NT2/D1 (cell line): Measurements from ENCODE around the gene GULP1.

Experiments used
- DNase-seq: peaks from one replicate; pipeline ENCODE4 v3.0.0-alpha.2; 2011; ENCODE audit warnings: low read depth, low spot score
- H3K27me3 ChIP-seq: 2 replicates; pipeline ENCODE4 v1.6.0; 2011; ENCODE audit warnings: mild to moderate bottlenecking; ENCODE audit not compliant: insufficient read length, insufficient read depth
- H3K36me3 ChIP-seq: 2 replicates; pipeline ENCODE4 v1.6.1; 2011; ENCODE audit warnings: mild to moderate bottlenecking, low read length, mixed read lengths; ENCODE audit not compliant: insufficient read depth, insufficient read length
- H3K4me1 ChIP-seq: 2 replicates; pipeline ENCODE4 v1.5.1; 2011; ENCODE audit not compliant: insufficient read depth, insufficient read length
- H3K4me3 ChIP-seq: 2 replicates; pipeline ENCODE4 v1.5.1; 2011; ENCODE audit warnings: low read depth; ENCODE audit not compliant: insufficient read length
- H3K9ac ChIP-seq: 2 replicates; pipeline ENCODE4 v1.6.0; 2011; ENCODE audit warnings: low read depth; ENCODE audit not compliant: insufficient read length
- H3K9me3 ChIP-seq: 2 replicates; pipeline ENCODE4 v1.5.1; 2011; ENCODE audit warnings: mild to moderate bottlenecking, low read length; ENCODE audit not compliant: insufficient read depth
- SUZ12 ChIP-seq: IDR thresholded peaks from 2 replicates; pipeline ENCODE4 v1.6.1; 2011; ENCODE audit not compliant: insufficient read length, insufficient read depth; ENCODE audit errors: extremely low read depth
- YY1 ChIP-seq: IDR thresholded peaks from 2 replicates; pipeline ENCODE4 v1.6.1; 2011; ENCODE audit not compliant: insufficient read length, insufficient read depth
- ZNF274 ChIP-seq: IDR thresholded peaks from 2 replicates; pipeline ENCODE4 v1.6.1; 2011; ENCODE audit warnings: mild to moderate bottlenecking, low read depth, low read length

GULP1 gene

DNA sequence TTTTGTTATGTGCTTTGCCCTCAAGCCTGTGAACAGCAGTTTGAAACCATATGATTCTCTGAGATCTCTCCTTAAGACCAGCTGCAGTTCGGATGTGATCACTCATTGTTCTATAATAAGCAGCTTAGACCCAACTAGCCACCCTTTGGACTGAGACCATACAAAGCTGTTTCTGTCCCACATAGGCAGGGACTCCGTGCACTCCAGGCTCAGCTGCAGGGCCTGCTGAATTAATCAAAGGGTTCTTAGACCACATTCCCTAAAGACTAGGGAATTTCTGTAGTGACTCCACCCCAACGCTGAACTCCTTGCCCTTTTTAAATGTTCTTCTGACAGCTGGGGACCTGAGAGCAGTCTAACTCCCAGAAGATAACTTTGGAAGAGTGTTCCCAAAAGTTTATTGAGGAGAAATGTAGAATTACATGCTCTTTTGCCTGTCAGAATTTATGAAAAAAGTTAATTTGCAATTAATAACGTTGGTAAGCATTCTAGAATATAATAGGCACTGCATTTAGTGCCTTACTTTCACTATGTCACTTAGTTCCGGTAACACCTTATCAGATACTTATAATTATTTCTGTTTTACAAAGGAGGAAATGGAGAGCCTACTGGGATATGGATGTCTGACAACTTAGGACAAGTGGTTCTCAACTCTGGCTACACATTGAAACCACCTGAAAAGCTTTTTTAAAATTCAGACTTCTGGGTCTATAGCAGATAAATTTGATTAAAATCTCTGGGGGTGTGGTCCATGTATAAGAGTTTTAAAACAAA is 42.3 kb downstream of the GULP1 start:
- DNase-seq: no peak
- H3K4me1 ChIP-seq: no peaks in the 10 kb centered on the region

DNA sequence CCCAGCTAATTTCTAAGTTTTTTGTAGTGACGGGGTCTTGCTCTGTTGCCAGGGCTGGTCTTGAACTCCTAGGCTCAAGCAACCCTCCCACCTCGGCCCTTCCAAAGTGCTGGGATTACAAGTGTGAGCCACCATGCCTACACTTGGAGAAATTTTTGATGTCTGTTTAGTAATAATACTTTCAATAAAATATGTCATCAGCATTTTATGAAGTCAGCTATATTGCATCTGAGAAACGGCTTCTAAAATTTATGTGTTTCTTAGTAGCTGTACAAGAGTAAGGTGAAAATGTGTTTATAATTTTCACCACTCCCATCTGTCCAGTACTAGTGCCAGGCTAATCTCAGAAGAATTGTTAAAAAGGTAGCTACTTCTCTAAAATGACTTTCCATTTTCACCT is 46.8 kb downstream of the GULP1 start:
- no peak for TF ChIP-seq YY1
- TF ChIP-seq ZNF274: no peak
- no peak for TF ChIP-seq SUZ12
- no peaks in the 10 kb centered on the region for H3K4me1 ChIP-seq
- DNase-seq: no peak
- no peak overlapping the region for H3K9ac ChIP-seq
- H3K36me3 ChIP-seq: no peaks in the 10 kb centered on the region
- H3K27me3 ChIP-seq: no peaks in the 10 kb centered on the region
- no peak overlapping the region for H3K4me3 ChIP-seq
- H3K9me3 ChIP-seq: no peaks in the 10 kb centered on the region

More for the DNA sequence above, 42.3 kb downstream of the GULP1 start:
- Histone ChIP-seq H3K36me3 (no peaks in the 10 kb centered on the region), H3K27me3 (no peaks in the 10 kb centered on the region), H3K9me3 (no peaks in the 10 kb centered on the region), H3K4me3 (no peak overlapping the region), H3K9ac (no peak overlapping the region)
- TF ChIP-seq SUZ12 (no peak), YY1 (no peak), ZNF274 (no peak)

DNA sequence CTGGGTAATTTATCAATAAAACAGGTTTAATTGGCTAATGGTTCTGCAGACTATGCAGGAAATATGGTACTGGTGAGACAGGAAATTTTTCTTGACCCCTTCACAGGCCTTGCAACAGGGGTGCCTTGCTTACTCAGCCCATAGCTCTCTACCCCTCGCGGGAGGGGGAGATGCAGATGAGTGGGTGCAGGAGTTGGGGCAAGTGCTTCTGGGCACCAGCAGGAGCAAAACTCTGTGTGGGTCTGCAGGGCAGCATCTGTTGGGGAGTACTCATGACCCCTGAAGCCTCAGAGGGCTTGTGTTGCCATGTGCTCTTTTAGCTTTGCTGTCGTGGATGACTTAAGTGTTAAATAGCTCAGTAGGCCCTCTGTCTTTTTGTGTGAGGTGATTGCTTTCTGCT is 48.6 kb downstream of the GULP1 start:
- H3K9me3 ChIP-seq: no peaks in the 10 kb centered on the region
- TF ChIP-seq SUZ12: no peak
- TF ChIP-seq YY1: no peak
- no peak for TF ChIP-seq ZNF274
- H3K4me1 ChIP-seq: no peaks in the 10 kb centered on the region
- H3K27me3 ChIP-seq: no peaks in the 10 kb centered on the region
- no peak for DNase-seq
- H3K36me3 ChIP-seq: no peaks in the 10 kb centered on the region
- H3K9ac ChIP-seq: no peak overlapping the region
- H3K4me3 ChIP-seq: no peak overlapping the region

DNA sequence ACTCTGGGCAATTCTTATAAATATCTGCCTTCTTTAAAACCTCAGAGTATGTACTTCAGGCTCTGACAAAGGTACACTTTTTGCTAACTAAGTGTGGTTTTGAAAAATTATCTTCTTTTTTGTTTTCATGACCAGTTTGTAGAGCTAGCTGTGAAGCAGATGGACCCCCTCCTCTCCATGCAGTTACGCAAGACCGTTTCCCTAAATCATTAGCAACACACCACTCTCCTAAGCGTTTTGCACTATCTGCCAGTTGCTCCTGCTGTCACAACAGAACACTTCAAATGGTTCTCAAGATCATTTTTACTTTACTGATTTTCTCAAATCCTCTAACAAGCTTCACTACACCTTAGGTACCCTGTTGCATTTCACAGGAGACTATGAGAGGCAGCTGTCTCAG is 53.3 kb downstream of the GULP1 start:
- DNase-seq: no peak
- no peak for TF ChIP-seq SUZ12
- no peak for TF ChIP-seq ZNF274
- TF ChIP-seq YY1: no peak
- Histone ChIP-seq H3K27me3 (no peaks in the 10 kb centered on the region), H3K36me3 (no peaks in the 10 kb centered on the region), H3K9me3 (no peaks in the 10 kb centered on the region), H3K9ac (no peak overlapping the region), H3K4me1 (no peaks in the 10 kb centered on the region), H3K4me3 (no peak overlapping the region)

DNA sequence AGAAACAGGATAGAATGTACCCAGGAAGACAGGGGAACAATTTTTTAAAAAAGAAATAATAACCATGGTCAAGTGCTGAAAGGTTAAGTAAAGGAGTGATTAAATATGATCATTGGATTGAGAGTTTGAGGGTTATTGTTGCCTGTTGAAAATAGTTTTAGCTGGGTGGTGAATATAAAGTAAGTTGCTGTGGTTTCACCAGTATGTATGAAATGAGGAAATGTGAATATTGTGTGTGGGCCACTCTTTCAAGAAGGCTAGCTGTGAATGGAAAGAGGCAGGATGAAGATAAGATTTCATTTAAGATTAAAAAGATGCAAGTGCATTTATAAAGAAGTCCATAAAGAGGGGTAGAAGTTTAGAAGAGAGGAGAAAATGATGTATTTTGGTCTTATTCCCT is 53.8 kb downstream of the GULP1 start:
- no peak for DNase-seq
- no peak for TF ChIP-seq YY1
- TF ChIP-seq SUZ12: no peak
- no peak for TF ChIP-seq ZNF274
- Histone ChIP-seq H3K9ac (no peak overlapping the region), H3K27me3 (no peaks in the 10 kb centered on the region), H3K4me3 (no peak overlapping the region), H3K4me1 (no peaks in the 10 kb centered on the region), H3K36me3 (no peaks in the 10 kb centered on the region), H3K9me3 (no peaks in the 10 kb centered on the region)

DNA sequence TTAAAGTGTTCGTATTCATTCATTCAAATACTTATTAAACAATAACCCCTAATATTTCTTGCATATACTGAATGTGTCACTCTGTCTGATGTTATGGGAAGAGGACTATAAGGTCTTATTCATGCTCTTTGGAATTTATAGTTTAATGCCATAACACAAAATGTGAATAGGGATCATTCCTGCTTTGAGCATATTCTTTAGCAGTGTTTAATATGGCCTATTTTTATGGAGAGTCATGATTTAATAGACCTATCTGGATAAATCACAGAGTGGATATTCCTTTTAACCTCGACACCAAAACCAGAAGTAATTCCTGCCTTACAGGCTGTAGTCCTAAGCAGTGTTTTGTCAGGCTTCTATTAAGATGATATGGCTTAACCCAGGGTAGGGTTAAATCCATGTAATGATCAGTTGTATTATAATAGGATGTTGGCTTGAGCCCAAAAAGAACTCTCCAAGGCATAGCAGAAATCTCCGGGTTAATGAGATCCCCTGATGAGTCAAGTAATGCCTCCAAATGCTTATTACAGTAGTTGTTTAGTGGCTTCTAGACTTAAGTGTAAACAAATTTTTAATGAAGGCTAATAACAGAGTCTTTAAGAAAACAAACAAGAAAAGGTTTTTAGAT is 54.3 kb downstream of the GULP1 start:
- no peak for DNase-seq
- no peak for TF ChIP-seq SUZ12
- TF ChIP-seq ZNF274: no peak
- no peak for TF ChIP-seq YY1
- Histone ChIP-seq H3K4me3 (no peak overlapping the region), H3K4me1 (no peaks in the 10 kb centered on the region), H3K9me3 (no peaks in the 10 kb centered on the region), H3K9ac (no peak overlapping the region), H3K36me3 (no peaks in the 10 kb centered on the region), H3K27me3 (no peaks in the 10 kb centered on the region)

DNA sequence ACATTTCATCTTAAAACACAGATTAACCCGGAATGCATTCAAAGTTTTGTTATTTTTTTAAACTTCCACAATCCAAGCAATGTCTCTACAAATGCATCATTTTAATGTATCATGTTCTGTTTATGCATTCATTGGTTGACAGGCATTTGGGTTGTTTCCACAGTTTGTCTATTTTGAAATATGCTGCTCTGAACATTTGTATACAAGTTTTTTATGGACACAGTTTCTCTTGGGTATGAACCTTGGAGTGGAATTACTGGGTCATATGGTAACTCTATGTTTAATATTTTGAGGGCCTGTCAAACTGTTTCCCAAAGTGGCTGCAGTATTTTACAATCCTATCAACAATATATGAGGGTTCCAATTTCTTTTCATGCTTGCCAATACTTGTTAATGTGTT is 57.3 kb downstream of the GULP1 start:
- no peak overlapping the region for H3K4me3 ChIP-seq
- H3K9me3 ChIP-seq: no peaks in the 10 kb centered on the region
- H3K9ac ChIP-seq: no peak overlapping the region
- H3K36me3 ChIP-seq: no peaks in the 10 kb centered on the region
- no peak for DNase-seq
- H3K27me3 ChIP-seq: no peaks in the 10 kb centered on the region
- no peaks in the 10 kb centered on the region for H3K4me1 ChIP-seq
- TF ChIP-seq ZNF274: no peak
